GM21447 (cell line): Measurements from ENCODE around the gene MGAM2.

Experiments used
- ATAC-seq: cut with Tn5 transposase; IDR thresholded peaks from one replicate; pipeline ENCODE4 v1.9.1; 2021; ENCODE audit not compliant: unreplicated experiment

MGAM2 gene

DNA sequence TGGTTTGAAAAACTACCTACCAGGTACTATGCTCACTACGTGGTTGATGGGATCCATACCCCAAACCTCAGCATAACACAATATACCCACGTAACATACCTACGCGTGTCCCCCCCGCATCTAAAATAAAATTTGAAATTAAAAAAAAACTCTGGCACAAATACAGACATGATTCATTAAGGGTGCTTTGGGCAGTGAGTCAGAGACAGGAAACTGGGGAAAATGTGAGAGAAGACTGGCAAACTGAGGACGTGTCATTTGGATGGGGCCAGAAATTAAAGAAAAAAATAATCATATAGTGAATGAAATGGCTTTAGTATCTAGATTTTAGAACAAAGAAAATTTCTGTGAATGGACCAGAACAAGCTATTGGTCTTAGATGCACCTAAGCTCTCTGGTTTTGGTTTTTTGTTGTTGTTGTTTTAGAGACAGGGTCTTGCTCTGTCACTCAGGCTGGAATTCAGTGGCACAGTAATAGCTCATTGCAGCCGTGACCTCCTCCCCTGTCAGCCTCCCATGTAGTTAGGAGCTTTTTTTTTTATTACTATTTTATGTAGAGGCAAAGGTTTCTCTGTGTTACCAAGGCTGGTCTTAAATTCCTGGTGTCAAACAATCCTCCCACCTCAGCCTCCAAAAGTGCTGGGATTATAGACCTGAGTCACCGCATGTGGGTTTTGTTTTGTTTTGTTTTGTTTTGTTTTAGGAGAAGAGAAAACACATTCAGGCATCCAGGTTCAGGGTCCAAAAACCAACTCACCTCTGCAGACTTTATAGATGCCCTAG lies 152.3 kb downstream of the MGAM2 start:
- ATAC-seq = no peak
